Epithelial cell of esophagus (primary cell): ENCODE measurements around the gene ARHGAP22.

Experiments
- DNase-seq: peaks from one replicate; pipeline ENCODE4 v3.0.0; 2010; ENCODE audit warnings: low read depth
- H3K4me3 ChIP-seq: 2 replicates; pipeline ENCODE4 v1.5.1; 2011; ENCODE audit warnings: mild to moderate bottlenecking, low read length, control low read depth
- TF ChIP-seq, protein P1 (sequence below): IDR thresholded peaks from 2 replicates; pipeline ENCODE4 v1.5.1; 2011; ENCODE audit warnings: low read depth, mild to moderate bottlenecking, low read length, control low read depth, inconsistent platforms; ENCODE audit not compliant: insufficient read depth; ENCODE audit errors: missing control alignments

Gene ARHGAP22

DNA sequence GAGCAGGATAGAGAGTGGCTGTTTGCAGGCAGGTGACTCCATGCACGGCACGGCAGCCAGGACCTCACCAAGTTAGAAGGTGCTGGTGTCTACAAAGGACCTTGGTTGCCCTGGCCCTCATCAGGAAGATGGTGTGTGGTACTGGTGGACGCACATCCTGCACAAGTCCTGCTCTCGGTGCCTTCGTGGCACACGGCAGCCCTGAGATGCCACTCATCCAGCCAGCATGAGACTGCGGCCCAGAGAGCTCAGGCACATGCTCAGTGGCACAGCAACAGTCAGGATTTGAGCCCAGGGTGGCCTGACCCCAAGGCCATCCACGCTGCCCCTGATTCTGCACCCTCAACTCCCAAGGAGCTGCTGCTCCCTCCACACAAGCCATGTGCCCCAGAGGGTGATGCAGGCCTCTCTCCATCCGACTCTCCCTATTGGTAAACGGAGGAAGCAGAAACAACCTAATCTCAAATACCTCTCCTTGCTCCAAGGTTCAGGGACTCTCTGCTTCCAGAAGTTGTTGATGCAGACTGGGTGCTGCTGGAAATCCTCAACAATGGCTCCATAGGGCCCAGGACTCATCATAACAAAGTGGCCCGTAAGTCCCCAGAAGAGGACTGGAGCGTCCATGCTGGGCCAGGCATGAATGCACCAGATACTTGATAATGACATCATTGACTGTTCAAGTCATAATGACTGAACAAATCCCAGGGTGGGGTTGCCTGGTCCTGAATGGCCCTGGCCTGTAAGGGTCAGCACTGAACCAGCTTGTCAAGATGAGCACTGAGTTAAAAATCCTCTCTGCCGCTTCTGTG lies 93.6 kb downstream of the ARHGAP22 start:
- no peak overlapping the region for H3K4me3 ChIP-seq
- no peak for DNase-seq
- TF ChIP-seq, protein P1, sequence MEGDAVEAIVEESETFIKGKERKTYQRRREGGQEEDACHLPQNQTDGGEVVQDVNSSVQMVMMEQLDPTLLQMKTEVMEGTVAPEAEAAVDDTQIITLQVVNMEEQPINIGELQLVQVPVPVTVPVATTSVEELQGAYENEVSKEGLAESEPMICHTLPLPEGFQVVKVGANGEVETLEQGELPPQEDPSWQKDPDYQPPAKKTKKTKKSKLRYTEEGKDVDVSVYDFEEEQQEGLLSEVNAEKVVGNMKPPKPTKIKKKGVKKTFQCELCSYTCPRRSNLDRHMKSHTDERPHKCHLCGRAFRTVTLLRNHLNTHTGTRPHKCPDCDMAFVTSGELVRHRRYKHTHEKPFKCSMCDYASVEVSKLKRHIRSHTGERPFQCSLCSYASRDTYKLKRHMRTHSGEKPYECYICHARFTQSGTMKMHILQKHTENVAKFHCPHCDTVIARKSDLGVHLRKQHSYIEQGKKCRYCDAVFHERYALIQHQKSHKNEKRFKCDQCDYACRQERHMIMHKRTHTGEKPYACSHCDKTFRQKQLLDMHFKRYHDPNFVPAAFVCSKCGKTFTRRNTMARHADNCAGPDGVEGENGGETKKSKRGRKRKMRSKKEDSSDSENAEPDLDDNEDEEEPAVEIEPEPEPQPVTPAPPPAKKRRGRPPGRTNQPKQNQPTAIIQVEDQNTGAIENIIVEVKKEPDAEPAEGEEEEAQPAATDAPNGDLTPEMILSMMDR: no peak

DNA sequence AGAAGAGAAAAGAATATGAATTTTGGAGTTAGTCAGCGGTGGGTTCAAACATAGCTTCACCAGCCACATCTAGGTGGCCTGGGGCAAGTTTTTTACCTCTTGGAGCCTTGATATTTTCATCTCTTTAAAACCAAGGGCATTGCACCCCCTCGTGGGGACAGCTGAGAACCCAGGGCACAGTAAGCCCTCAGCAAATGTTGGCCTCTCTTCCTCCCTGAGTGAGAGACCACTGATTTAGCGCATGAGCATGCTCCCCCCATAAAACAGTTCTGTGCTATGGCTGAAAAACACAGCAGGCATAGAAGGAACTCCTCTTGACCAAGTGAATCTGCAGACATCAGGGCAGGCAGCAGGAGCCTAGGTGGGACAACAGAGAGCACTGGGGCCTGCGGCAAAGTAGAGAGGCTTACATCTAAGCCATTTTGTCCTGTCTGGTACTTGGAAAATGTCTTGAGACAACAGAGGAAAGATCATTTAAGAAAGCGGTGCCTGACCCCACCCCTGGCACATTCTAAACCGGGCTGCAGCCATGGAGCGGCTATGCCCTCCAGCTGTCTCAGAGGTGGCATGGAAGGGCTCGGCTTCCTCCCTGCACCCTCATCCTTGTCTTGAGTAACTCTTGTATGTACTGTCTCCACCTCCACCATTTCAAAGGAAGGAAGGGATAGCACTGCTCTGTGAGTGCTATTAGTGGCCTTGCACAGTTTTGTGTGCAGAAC lies 94.7 kb downstream of the ARHGAP22 start:
- TF ChIP-seq, protein P1: peak; percentile 59
- H3K4me3 ChIP-seq: no peak overlapping the region
- peak; percentile 40 for DNase-seq

GRCh38 chr10:48508791-48509772 lies 95.8 kb downstream of the ARHGAP22 start:
- TF ChIP-seq, protein P1: no peak
- no peak for DNase-seq
- H3K4me3 ChIP-seq: no peak overlapping the region

DNA sequence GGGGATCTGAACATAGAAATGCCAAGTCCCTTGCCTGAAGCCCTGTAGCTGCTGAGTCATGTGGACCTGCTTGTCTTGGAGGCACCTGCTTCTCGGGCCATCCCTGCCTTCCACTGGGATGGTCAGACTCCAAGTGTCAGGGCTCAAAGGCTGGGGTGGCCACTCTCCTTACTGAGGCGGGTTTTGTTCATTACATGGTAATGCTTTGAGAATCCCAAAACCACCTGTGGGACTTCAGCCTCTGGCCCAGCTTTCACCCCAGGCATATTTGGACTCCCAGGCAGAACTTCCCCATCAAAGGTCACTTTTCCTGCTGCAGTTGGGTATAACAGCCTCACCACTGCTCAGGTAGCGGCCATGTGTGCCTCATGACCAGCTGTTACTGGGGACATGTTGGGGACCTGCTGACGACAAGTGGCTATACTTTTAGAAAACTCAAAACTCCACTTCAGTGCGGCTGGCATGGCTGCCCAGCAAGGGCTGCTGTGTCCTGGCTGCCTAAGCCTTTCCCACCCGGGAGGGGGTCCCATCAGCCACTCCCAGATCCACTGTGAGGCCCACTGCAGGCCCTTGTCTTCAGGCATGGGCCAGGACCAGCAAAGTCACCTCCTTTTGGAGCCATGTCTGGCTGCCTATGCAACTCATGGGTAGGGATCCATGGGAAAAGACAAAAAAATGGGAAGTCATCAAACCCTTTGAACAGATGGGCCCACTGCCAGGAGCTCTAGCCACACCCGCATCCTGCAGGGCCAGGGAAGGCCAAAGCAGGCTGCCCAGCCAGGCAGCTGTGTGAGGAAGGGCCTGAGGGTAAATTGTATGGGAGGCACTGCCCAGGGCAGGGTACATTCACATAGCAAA lies 96.7 kb downstream of the ARHGAP22 start:
- TF ChIP-seq, protein P1: no peak

GRCh38 chr10:48507494-48507893 lies 97.4 kb downstream of the ARHGAP22 start:
- DNase-seq: no peak
- H3K4me3 ChIP-seq: no peak overlapping the region
- TF ChIP-seq, protein P1: no peak

More for the DNA sequence above, 96.7 kb downstream of the ARHGAP22 start:
- no peak overlapping the region for H3K4me3 ChIP-seq
- DNase-seq: no peak

DNA sequence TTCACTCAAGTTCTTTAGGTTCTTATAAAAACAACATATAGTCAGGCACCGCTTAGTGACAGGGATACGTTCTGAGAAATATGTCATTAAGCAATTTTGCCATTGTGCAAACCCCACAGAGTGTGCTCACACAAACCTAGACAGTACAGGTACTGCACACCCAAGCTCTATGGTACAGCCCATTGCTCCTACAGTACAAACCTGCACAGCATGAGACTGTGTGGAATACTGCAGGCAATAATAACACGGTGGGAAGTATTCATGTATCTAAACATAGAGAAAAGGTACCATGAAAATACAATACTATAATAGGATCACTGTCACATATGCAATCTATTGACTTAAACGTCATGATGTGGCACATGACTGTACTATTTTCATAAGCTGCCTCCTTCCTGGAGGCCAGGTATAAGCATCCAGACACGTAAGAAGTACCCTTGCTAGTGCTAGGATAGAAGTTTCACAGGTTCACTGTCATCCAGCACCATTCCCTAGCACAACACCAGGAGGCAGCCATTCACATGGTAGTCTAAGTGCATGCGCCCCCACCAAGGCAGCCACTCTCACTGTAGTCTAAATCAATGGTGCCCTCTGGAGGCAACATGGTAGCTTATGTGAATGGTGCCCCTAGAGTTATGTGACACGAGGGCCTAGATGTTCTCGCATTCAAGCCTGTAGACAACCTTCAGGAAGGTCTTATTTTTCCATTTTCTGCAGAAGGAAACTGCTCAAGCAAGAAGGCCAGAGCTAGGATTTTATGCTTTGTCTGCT lies 98.5 kb downstream of the ARHGAP22 start:
- peak; percentile 57 for DNase-seq
- H3K4me3 ChIP-seq: no peak overlapping the region
- TF ChIP-seq, protein P1: peak; percentile 41
